GM19238 (cell line): ENCODE data around the gene DBP.
"Not testable (repeated sequence)": the region's sequence is repeated elsewhere in the genome, so short reads cannot be mapped to it uniquely, and the experiment has no call there.

Experiments
- DNase-seq: peaks from one replicate; pipeline ENCODE4 v3.0.0; 2011; ENCODE audit warnings: low spot score; ENCODE audit not compliant: insufficient read length

The DBP gene

GRCh38 chr19:48636859-48637448 lies at the start of gene DBP:
Gene DBP, minus strand, starts transcription at chr19:48637379. Its CDS starts 385 bp downstream, at chr19:48636994.
- no peak for DNase-seq

- not testable (repeated sequence) for DNase-seq
These were observed 49.5 kb upstream of the DBP start for GRCh38 chr19:48686637-48687036.

GRCh38 chr19:48686088-48686487 lies 48.9 kb upstream of the DBP start:
- DNase-seq, result no peak

GRCh38 chr19:48685583-48685982 lies 48.4 kb upstream of the DBP start:
- DNase-seq, result no peak

GRCh38 chr19:48683349-48683748 lies 46.2 kb upstream of the DBP start:
- no peak for DNase-seq

- no peak for DNase-seq
These were observed 43.9 kb upstream of the DBP start for GRCh38 chr19:48681127-48681470.

- no peak for DNase-seq
These were observed 43.4 kb upstream of the DBP start for GRCh38 chr19:48680436-48681126.

GRCh38 chr19:48680006-48680405 lies 42.8 kb upstream of the DBP start:
- not testable (repeated sequence) for DNase-seq

- DNase-seq, result no peak
These were observed 41.0 kb upstream of the DBP start for GRCh38 chr19:48678201-48678600.

GRCh38 chr19:48676887-48677286 lies 39.7 kb upstream of the DBP start:
- no peak for DNase-seq

GRCh38 chr19:48676487-48676886 lies 39.3 kb upstream of the DBP start:
- no peak for DNase-seq

GRCh38 chr19:48674921-48675824 lies 38.0 kb upstream of the DBP start:
- DNase-seq, result peak; percentile 93

- no peak for DNase-seq
These were observed 37.1 kb upstream of the DBP start for GRCh38 chr19:48674216-48674809.

- no peak for DNase-seq
These were observed 36.4 kb upstream of the DBP start for GRCh38 chr19:48673436-48674100.

- DNase-seq, result no peak
These were observed 35.8 kb upstream of the DBP start, which contains the start of gene NTN5 for GRCh38 chr19:48672994-48673393. Gene NTN5, minus strand, starts transcription at chr19:48673017. Its CDS starts 2,031 bp downstream, at chr19:48670986.

GRCh38 chr19:48671446-48671995 lies 34.3 kb upstream of the DBP start:
- no peak for DNase-seq

GRCh38 chr19:48670699-48671445 lies 33.7 kb upstream of the DBP start:
- DNase-seq, result no peak

- DNase-seq, result no peak
These were observed 32.9 kb upstream of the DBP start for GRCh38 chr19:48669903-48670668.

GRCh38 chr19:48668761-48669160 lies 31.6 kb upstream of the DBP start:
- no peak for DNase-seq
